Esophagus muscularis mucosa (tissue), 4 donors: ENCODE data around the gene CCNE1. TPM values are rescaled to one million over a fixed set of nuclear protein-coding genes. Genes with fewer than 3 reads are reported as not detected.

Experiments used
- DNase-seq: peaks from one replicate; pipeline ENCODE4 v3.0.0-alpha.2; 2017; ENCODE audit errors: extremely low spot score
- H3K27ac ChIP-seq, 4 donors: fragments of 200-600 bp; sonication (generic); replicated peaks in 1 of 4; 1 replicate in 3 of 4; 2 replicates in 1 of 4; pipeline ENCODE4 v1.5.1; 2016 to 2019; ENCODE audit warnings: mild to moderate bottlenecking in 1 of 4
- H3K27me3 ChIP-seq, 4 donors: fragments of 200-600 bp; sonication (generic); one replicate each; pipeline versions ENCODE4 v1.5.1 to v1.6.0; 2016 to 2019
- H3K36me3 ChIP-seq, 4 donors: fragments of 200-600 bp; sonication (generic); one replicate each; pipeline ENCODE4 v1.5.1; 2016 to 2019
- H3K4me1 ChIP-seq, 4 donors: fragments of 200-600 bp; sonication (generic); one replicate each; pipeline ENCODE4 v1.5.1; 2016 to 2019
- H3K4me3 ChIP-seq, 4 donors: fragments of 200-600 bp; sonication (generic); 1 replicate in 2 of 4; 2 replicates in 2 of 4; pipeline ENCODE4 v1.5.1; 2016 to 2019; ENCODE audit warnings: mild to moderate bottlenecking in 4 of 4, moderate library complexity in 1 of 4
- H3K9me3 ChIP-seq, 4 donors: fragments of 200-600 bp; sonication (generic); 1 replicate in 3 of 4; 2 replicates in 1 of 4; pipeline ENCODE4 v1.5.1; 2016 to 2019
- EP300 ChIP-seq: sonication (generic); formaldehyde crosslinking; IDR thresholded peaks from one replicate; pipeline ENCODE4 v1.6.1; 2017; ENCODE audit warnings: antibody characterized with exemption
- POLR2A ChIP-seq: fragments of 450-650 bp; IDR thresholded peaks from one replicate; pipeline ENCODE4 v1.6.1; 2017; ENCODE audit warnings: antibody characterized with exemption, moderate library complexity, mild to moderate bottlenecking, low read depth
- POLR2AphosphoS5 ChIP-seq, 2 donors: sonication (generic); formaldehyde crosslinking; IDR thresholded peaks; one replicate each; pipeline ENCODE4 v1.6.1; 2017; ENCODE audit warnings: antibody characterized with exemption in 2 of 2
- WGBS: methylation state at CpG from one replicate; pipeline ENCODE4 v1.1.5; 2018; 5-methylcytosine and 5-hydroxymethylcytosine counted together
- intact Hi-C: fragments of 100-400 bp; cut with DNase I; formaldehyde crosslinking; loops from one replicate; pipeline ENCODE4 v1.15.1; 2023
- total RNA-seq, 4 donors: library from RNA; depleted of rRNA; stranded (reverse); fragments of >200 nt; gene quantifications; one replicate each; pipeline versions ENCODE4 v1.1.0 to v1.2.1, GENCODE V29; 2016
- TF ChIP-seq, protein P1 (sequence below), 3 experiments: fragments of 200-600 bp in 2 of 3; fragments of 450-650 bp in 1 of 3; sonication (generic) in 2 of 3; IDR thresholded peaks; one replicate each; pipeline ENCODE4 v1.5.1; 2017 to 2019; ENCODE audit warnings: antibody characterized with exemption in 3 of 3, mild to moderate bottlenecking in 2 of 3, moderate library complexity in 1 of 3

CCNE1 gene
- total RNA-seq, 4 donors from 2014 or later = 0.42 to 4.0 (median 2.4) TPM

- no peaks in the 10 kb centered on the region for H3K36me3 ChIP-seq
- DNase-seq = no peak
- 89% methylated on average over 9 of the region's 9 CpGs for WGBS
- H3K9me3 ChIP-seq = no peaks in the 10 kb centered on the region
- H3K4me1 ChIP-seq = peaks cover 1 to 5% (median 4%) of the 10 kb centered on the region in 4 donors
- TF ChIP-seq, protein P1, sequence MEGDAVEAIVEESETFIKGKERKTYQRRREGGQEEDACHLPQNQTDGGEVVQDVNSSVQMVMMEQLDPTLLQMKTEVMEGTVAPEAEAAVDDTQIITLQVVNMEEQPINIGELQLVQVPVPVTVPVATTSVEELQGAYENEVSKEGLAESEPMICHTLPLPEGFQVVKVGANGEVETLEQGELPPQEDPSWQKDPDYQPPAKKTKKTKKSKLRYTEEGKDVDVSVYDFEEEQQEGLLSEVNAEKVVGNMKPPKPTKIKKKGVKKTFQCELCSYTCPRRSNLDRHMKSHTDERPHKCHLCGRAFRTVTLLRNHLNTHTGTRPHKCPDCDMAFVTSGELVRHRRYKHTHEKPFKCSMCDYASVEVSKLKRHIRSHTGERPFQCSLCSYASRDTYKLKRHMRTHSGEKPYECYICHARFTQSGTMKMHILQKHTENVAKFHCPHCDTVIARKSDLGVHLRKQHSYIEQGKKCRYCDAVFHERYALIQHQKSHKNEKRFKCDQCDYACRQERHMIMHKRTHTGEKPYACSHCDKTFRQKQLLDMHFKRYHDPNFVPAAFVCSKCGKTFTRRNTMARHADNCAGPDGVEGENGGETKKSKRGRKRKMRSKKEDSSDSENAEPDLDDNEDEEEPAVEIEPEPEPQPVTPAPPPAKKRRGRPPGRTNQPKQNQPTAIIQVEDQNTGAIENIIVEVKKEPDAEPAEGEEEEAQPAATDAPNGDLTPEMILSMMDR (IDR thresholded peaks at IDR 0.05) = no peak
- TF ChIP-seq EP300 (no peak), POLR2AphosphoS5 (IDR thresholded peaks at IDR 0.05) (no peak), POLR2A (no peak)
- H3K4me3 ChIP-seq = no peak overlapping the region
- peaks cover 0 to 28% (median 0%) of the 10 kb centered on the region in 4 donors for H3K27me3 ChIP-seq
- intact Hi-C loops = no loop called here
- no peak overlapping the region for H3K27ac ChIP-seq
Measured at GRCh38 chr19:29837996-29838395, 26.2 kb downstream of the CCNE1 start.

DNA sequence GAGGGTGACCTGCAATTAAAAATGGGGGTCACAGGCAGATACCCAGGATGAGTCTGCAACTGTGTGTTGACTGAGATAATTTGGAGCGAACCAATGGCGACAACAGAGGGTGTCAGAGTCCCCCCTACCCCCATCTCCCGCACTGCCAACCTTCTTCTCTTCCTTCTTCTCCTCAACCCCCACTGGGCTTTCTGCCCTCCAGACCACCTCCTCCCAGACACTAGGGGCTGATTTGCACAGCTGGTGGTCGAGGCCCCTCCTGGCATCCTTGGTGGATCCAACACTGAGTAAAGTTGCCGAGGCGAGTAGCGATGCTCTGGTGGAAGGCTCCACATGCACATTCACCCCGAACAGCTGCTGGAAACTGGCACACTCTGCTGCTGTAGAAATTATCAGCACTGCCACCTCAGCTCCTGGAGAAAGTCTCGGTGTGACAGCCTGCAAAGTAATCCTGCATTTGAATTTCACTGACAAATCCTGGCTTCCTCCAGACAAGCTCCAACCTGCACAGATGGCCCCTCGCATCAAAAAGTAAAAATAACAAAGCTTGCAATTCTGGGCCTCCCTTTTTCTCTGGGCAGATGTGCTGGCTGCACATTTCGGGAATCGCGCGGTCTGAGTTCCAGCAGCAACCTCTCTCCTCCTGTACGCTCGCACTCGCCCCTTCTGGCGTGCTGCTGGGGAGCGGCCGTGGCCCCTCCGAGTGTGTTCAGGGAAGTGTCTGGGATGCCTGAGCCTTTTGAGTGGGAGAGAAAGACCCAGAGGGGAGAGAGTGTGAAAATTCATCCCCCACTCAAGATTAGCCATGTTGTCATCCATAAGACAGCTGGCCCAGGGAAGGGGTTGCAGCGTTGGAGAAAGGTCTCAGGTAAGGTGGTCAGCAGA, 28.5 kb downstream of the CCNE1 start:
- no peak for DNase-seq
- WGBS = 68% methylated on average over 20 of the region's 22 CpGs
- H3K4me3 ChIP-seq = no peak overlapping the region
- intact Hi-C loops = loop anchor here (5.0 kb wide), 1 partner anchor 33 kb away; no protein-coding TSS in a partner anchor
- no peaks in the 10 kb centered on the region for H3K9me3 ChIP-seq
- peaks cover 14 to 20% (median 19%) of the 10 kb centered on the region in 4 donors for H3K4me1 ChIP-seq
- H3K27ac ChIP-seq = no peak overlapping the region
- TF ChIP-seq POLR2AphosphoS5 (IDR thresholded peaks at IDR 0.05) (no peak), POLR2A (no peak), EP300 (no peak)
- TF ChIP-seq, protein P1 (IDR thresholded peaks at IDR 0.05) = no peak
- H3K27me3 ChIP-seq = peaks cover 0 to 20% (median 0%) of the 10 kb centered on the region in 4 donors
- no peaks in the 10 kb centered on the region for H3K36me3 ChIP-seq

GRCh38 chr19:29841209-29841558, 29.4 kb downstream of the CCNE1 start:
- peak; percentile 62 for DNase-seq

DNA sequence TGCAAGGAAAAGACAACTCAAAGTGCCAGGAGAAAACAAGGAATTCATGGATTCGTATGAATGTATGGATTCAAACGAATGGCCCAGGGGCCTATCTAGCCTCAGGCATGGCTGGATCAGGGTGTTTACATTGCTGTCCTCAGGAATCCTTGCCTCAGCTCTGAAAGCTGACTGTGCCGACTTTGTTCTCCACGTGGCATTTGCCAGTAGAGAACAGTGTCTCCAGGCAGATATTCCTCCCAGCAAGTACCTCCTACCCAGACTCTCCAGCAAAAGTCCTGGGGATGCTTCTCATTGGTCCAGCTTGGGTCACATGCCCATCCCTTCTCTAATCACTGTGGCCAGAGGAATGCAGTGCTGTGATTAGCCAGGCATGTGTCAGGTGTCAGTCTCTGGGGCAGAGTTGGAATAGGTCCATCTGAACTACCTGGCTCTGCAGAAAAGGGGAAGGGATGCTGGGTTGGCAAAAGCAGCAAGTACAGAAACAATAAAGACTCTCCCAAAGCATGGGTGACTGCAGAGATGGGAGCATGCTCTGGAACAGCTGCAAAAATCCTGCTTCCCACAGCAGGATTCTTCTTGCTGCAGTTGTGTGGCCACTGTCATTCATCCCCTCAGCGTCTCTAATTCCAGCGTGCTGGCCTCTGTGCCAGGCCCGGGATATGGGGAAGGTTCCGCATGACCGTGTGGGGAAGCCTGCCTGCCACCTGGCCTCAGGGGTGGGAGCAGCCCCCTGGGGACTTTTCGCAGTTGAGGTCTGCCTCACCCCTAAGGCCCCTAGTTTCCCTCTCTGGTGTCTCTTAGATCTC, 30.0 kb downstream of the CCNE1 start:
- Histone ChIP-seq H3K36me3 (no peaks in the 10 kb centered on the region), H3K4me1 (peaks cover 20 to 28% (median 27%) of the 10 kb centered on the region in 4 donors), H3K9me3 (no peaks in the 10 kb centered on the region), H3K27ac (no peak overlapping the region), H3K27me3 (peaks cover 0 to 20% (median 0%) of the 10 kb centered on the region in 4 donors), H3K4me3 (no peak overlapping the region)
- intact Hi-C loops = loop anchor here (5.0 kb wide), 1 partner anchor 34 kb away; no protein-coding TSS in a partner anchor
- WGBS = 77% methylated on average over 10 of the region's 10 CpGs
- TF ChIP-seq POLR2A = no peak
- TF ChIP-seq, protein P1 (IDR thresholded peaks at IDR 0.05) = no peak
- TF ChIP-seq EP300 = no peak
- no peak for TF ChIP-seq POLR2AphosphoS5 (IDR thresholded peaks at IDR 0.05)
- peak; percentile 70 for DNase-seq

More at GRCh38 chr19:29841209-29841558, 29.4 kb downstream of the CCNE1 start:
- H3K27me3 ChIP-seq = peaks cover 0 to 20% (median 0%) of the 10 kb centered on the region in 4 donors
- WGBS = 93% methylated on average over 3 of the region's 3 CpGs
- no peak overlapping the region for H3K4me3 ChIP-seq
- H3K27ac ChIP-seq = no peak overlapping the region
- H3K4me1 ChIP-seq = peaks cover 20 to 28% (median 27%) of the 10 kb centered on the region in 4 donors
- intact Hi-C loops = loop anchor here (5.0 kb wide), 1 partner anchor 34 kb away; no protein-coding TSS in a partner anchor
- no peaks in the 10 kb centered on the region for H3K36me3 ChIP-seq
- H3K9me3 ChIP-seq = no peaks in the 10 kb centered on the region
- TF ChIP-seq, protein P1 (IDR thresholded peaks at IDR 0.05) = no peak
- no peak for TF ChIP-seq EP300
- no peak for TF ChIP-seq POLR2A
- TF ChIP-seq POLR2AphosphoS5 (IDR thresholded peaks at IDR 0.05) = no peak
